Smooth muscle cell (in vitro differentiated cells): ENCODE results near the gene RNF182. TPM values are rescaled to one million over a fixed set of nuclear protein-coding genes. Genes with fewer than 3 reads are reported as not detected.

Source experiments
- DNase-seq: peaks from one replicate; lab custom pipeline; 2025; ENCODE audit not compliant: unreplicated experiment; lab: John Stamatoyannopoulos, UW
- H2AFZ ChIP-seq: fragments of 200-600 bp; sonication (generic); 2 replicates; pipeline ENCODE4 v1.6.0; 2016; ENCODE audit warnings: antibody characterized with exemption, low read depth, mild to moderate bottlenecking
- H3F3A ChIP-seq: fragments of 200-600 bp; sonication (generic); 2 replicates; pipeline ENCODE4 v1.6.0; 2017; ENCODE audit warnings: antibody characterized with exemption, low read depth
- H3K27ac ChIP-seq: fragments of 200-600 bp; sonication (generic); 2 replicates; pipeline ENCODE4 v1.5.1; 2016; ENCODE audit warnings: low read depth, mild to moderate bottlenecking
- H3K27me3 ChIP-seq: fragments of 200-600 bp; sonication (generic); 2 replicates; pipeline ENCODE4 v1.6.1; 2016; ENCODE audit warnings: low read depth, mild to moderate bottlenecking
- H3K36me3 ChIP-seq: fragments of 200-600 bp; sonication (generic); 2 replicates; pipeline ENCODE4 v1.5.1; 2016; ENCODE audit warnings: low read depth
- H3K4me1 ChIP-seq: fragments of 200-600 bp; sonication (generic); 2 replicates; pipeline ENCODE4 v1.5.1; 2016; ENCODE audit warnings: low read depth
- H3K4me2 ChIP-seq: fragments of 200-600 bp; sonication (generic); 2 replicates; pipeline ENCODE4 v1.6.0; 2016; ENCODE audit warnings: mild to moderate bottlenecking
- H3K4me3 ChIP-seq: fragments of 200-600 bp; sonication (generic); 2 replicates; pipeline ENCODE4 v1.5.1; 2016; ENCODE audit warnings: mild to moderate bottlenecking
- H3K79me2 ChIP-seq: fragments of 200-600 bp; sonication (generic); 2 replicates; pipeline ENCODE4 v1.6.0; 2016; ENCODE audit warnings: low read depth, mild to moderate bottlenecking
- H3K9ac ChIP-seq: fragments of 200-600 bp; sonication (generic); 2 replicates; pipeline ENCODE4 v1.6.0; 2016; ENCODE audit warnings: low read depth
- H3K9me3 ChIP-seq: fragments of 200-600 bp; sonication (generic); replicated peaks from 2 replicates; pipeline ENCODE4 v1.5.1; 2016; ENCODE audit warnings: low read depth
- H4K20me1 ChIP-seq: fragments of 200-600 bp; sonication (generic); 2 replicates; pipeline ENCODE4 v1.6.0; 2016; ENCODE audit warnings: low read depth
- CTCF ChIP-seq: fragments of 200-600 bp; sonication (generic); IDR thresholded peaks from 2 replicates; pipeline ENCODE4 v1.5.1; 2017; ENCODE audit warnings: borderline replicate concordance, mild to moderate bottlenecking, antibody characterized with exemption; ENCODE audit not compliant: insufficient read depth, poor library complexity, severe bottlenecking
- WGBS: methylation state at CpG from one replicate; pipeline ENCODE4 v1.1.7; 2016; ENCODE audit warnings: low lambda C conversion rate; 5-methylcytosine and 5-hydroxymethylcytosine counted together
- polyA plus RNA-seq: library from polyadenylated mRNA; unstranded; fragments of >200 nt; fragmentation: Nextera tagmentation; extraction: Ambion mirVana; gene quantifications from 2 replicates; pipeline ENCODE4 v1.2.1, GENCODE V29; 2016
- total RNA-seq: library from RNA; depleted of rRNA; stranded (reverse); fragments of >200 nt; gene quantifications from 2 replicates; pipeline ENCODE4 v1.2.3, GENCODE V29; 2014

RNF182 gene
- total and polyA plus RNA-seq, 2 experiments from 2014 or later: 0.76 TPM; not detected in 1

DNA sequence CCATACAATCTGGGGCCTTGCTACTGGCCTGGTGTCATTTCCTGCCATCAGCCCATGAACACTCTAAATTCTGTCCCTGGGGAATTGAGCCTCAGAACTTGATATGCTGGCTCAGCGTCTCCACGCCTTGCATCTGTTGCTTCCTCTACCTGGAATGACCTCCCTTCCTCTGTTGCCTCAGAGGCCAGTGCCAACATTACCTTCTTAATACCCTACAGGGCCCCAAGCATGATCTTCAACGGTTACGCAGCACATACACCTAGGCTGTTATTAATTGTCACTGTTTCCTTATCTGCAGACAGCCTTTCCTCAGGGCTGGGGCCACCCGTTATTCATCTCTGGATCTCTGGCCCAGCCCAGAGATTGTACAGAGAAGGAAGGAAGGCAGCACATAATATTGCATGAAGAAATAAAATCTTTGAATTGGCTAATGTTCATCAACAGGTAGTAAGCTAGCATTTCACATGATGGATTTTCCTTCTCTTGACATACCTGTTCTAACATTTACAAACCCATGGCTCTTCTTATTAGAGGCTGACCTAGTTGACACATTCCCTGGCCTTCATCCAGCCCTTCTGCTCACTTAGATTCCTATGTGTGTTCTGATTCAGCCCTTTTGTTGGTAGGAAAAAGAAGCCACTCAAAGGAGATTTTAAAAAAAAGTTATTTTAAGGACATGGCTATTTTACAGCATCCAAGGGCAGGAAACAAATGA is 8.4 kb upstream of the RNF182 start:
- H3K27me3 ChIP-seq: no peaks in the 10 kb centered on the region
- H2AFZ ChIP-seq: no peak overlapping the region
- H3K4me3 ChIP-seq: no peak overlapping the region
- H3K36me3 ChIP-seq: no peaks in the 10 kb centered on the region
- H3K27ac ChIP-seq: no peak overlapping the region
- TF ChIP-seq CTCF: no peak
- peaks cover 13% of the 10 kb centered on the region for H3K4me1 ChIP-seq
- no peak overlapping the region for H3K4me2 ChIP-seq
- no peak overlapping the region for H3K9ac ChIP-seq
- no peaks in the 10 kb centered on the region for H3K9me3 ChIP-seq
- H3K79me2 ChIP-seq: no peaks in the 10 kb centered on the region
- no peaks in the 10 kb centered on the region for H4K20me1 ChIP-seq
- no peaks in the 10 kb centered on the region for H3F3A ChIP-seq
- WGBS: 92% methylated on average over 5 of the region's 5 CpGs
- no peak for DNase-seq

DNA sequence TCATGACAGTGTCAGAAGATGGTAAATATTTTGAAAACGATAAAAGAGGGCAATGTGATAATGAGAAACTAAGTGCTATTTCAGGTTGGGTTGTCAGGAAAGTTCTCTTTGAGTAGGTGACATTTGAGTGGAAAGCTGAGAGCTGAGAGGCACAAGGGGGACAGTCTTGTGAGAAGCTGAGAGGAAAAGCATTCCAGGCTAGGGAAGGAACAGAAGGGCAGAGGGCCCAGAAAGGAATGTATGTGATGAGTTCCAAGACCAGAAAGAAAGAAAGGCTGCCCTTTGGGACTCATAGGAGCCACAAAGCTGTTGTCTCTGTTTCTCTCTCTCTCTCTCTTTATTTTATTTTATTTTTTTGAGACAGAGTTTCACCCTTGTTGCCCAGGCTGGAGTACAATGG is 7.6 kb upstream of the RNF182 start:
- no peak overlapping the region for H3K9ac ChIP-seq
- H3K27me3 ChIP-seq: no peaks in the 10 kb centered on the region
- H4K20me1 ChIP-seq: no peaks in the 10 kb centered on the region
- H3K4me1 ChIP-seq: peaks cover 13% of the 10 kb centered on the region
- H3F3A ChIP-seq: no peaks in the 10 kb centered on the region
- 97% methylated on average over 1 of the region's 1 CpG for WGBS
- H3K9me3 ChIP-seq: no peaks in the 10 kb centered on the region
- H3K36me3 ChIP-seq: no peaks in the 10 kb centered on the region
- H3K27ac ChIP-seq: no peak overlapping the region
- H3K79me2 ChIP-seq: no peaks in the 10 kb centered on the region
- H3K4me2 ChIP-seq: no peak overlapping the region
- no peak for TF ChIP-seq CTCF
- no peak for DNase-seq
- no peak overlapping the region for H3K4me3 ChIP-seq
- no peak overlapping the region for H2AFZ ChIP-seq

- Histone ChIP-seq H3K36me3 (no peaks in the 10 kb centered on the region), H3K4me3 (no peak overlapping the region), H3K79me2 (no peaks in the 10 kb centered on the region), H3K4me2 (no peak overlapping the region), H2AFZ (no peak overlapping the region), H3K9me3 (no peaks in the 10 kb centered on the region), H3K27me3 (no peaks in the 10 kb centered on the region), H4K20me1 (no peaks in the 10 kb centered on the region), H3K4me1 (peaks cover 13% of the 10 kb centered on the region), H3F3A (peaks cover 5% of the 10 kb centered on the region), H3K9ac (no peak overlapping the region), H3K27ac (no peak overlapping the region)
- DNase-seq: no peak
- 64% methylated on average over 4 of the region's 4 CpGs for WGBS
- no peak for TF ChIP-seq CTCF
These were observed 6.0 kb upstream of the RNF182 start for GRCh38 chr6:13918686-13919250.

- H3F3A ChIP-seq: peaks cover 13% of the 10 kb centered on the region
- H3K36me3 ChIP-seq: no peaks in the 10 kb centered on the region
- H3K27ac ChIP-seq: no peak overlapping the region
- H3K4me1 ChIP-seq: peaks cover 5% of the 10 kb centered on the region
- no peak overlapping the region for H2AFZ ChIP-seq
- no peaks in the 10 kb centered on the region for H3K27me3 ChIP-seq
- 97% methylated on average over 1 of the region's 1 CpG for WGBS
- H3K9ac ChIP-seq: no peak overlapping the region
- DNase-seq: no peak
- H3K4me3 ChIP-seq: no peak overlapping the region
- no peaks in the 10 kb centered on the region for H3K9me3 ChIP-seq
- no peak overlapping the region for H3K4me2 ChIP-seq
- no peaks in the 10 kb centered on the region for H3K79me2 ChIP-seq
- TF ChIP-seq CTCF: no peak
- H4K20me1 ChIP-seq: no peaks in the 10 kb centered on the region
These were observed 4.9 kb upstream of the RNF182 start for GRCh38 chr6:13919861-13920260.
